ENCODE results near the gene TM9SF2. TPM values are rescaled to one million over a fixed set of nuclear protein-coding genes. Genes with fewer than 3 reads are reported as not detected.

Gene TM9SF2
- total RNA-seq, 2 donors from 2014 or later, result 49.8 to 63.6 TPM

DNA sequence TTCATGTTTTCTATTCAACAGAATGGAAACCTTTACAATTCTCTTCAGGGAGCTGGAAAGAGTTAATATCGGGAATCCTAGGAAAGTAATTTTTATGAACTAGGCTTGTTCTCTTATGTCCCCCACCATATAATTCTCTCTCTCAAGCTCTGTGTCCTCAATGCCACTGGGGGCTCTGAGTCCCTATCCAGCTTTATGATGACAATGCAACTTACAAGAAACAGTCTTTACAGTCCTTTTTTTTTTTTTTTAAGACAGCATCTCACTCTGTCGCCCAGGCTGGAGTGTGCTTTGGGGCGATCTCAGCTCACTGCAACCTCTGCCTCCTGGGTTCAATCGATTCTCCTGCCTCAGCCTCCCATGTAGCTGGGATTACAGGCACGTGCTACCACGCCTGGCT lies 31.2 kb upstream of the TM9SF2 start:
- no peak overlapping the region for H3K4me3 ChIP-seq
- 72 to 74% methylated on average over 6 of the region's 6 CpGs for WGBS, 2 donors
- no peak overlapping the region for H3K27ac ChIP-seq
- no peaks in the 10 kb centered on the region for H3K9me3 ChIP-seq
- peaks cover 14% of the 10 kb centered on the region for H3K4me1 ChIP-seq
- ATAC-seq (no peak), DNase-seq (no peak)
- no peak for TF ChIP-seq POLR2A (IDR thresholded peaks at IDR 0.05)
- TF ChIP-seq, protein P1, sequence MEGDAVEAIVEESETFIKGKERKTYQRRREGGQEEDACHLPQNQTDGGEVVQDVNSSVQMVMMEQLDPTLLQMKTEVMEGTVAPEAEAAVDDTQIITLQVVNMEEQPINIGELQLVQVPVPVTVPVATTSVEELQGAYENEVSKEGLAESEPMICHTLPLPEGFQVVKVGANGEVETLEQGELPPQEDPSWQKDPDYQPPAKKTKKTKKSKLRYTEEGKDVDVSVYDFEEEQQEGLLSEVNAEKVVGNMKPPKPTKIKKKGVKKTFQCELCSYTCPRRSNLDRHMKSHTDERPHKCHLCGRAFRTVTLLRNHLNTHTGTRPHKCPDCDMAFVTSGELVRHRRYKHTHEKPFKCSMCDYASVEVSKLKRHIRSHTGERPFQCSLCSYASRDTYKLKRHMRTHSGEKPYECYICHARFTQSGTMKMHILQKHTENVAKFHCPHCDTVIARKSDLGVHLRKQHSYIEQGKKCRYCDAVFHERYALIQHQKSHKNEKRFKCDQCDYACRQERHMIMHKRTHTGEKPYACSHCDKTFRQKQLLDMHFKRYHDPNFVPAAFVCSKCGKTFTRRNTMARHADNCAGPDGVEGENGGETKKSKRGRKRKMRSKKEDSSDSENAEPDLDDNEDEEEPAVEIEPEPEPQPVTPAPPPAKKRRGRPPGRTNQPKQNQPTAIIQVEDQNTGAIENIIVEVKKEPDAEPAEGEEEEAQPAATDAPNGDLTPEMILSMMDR (IDR thresholded peaks at IDR 0.05), result no peak
- H3K27me3 ChIP-seq, result no peaks in the 10 kb centered on the region
- no peaks in the 10 kb centered on the region for H3K36me3 ChIP-seq (replicated peaks in 1 of 2; ENCODE audit: insufficient read depth in 1 of 2, low read depth in 2 of 2)
- intact Hi-C loops (cut with DNase I), result no loop called here

- Histone ChIP-seq H3K4me1 (peaks cover 14% of the 10 kb centered on the region), H3K27me3 (no peaks in the 10 kb centered on the region), H3K4me3 (no peak overlapping the region), H3K36me3 (replicated peaks in 1 of 2; ENCODE audit: insufficient read depth in 1 of 2, low read depth in 2 of 2) (no peaks in the 10 kb centered on the region), H3K9me3 (no peaks in the 10 kb centered on the region), H3K27ac (no peak overlapping the region)
- TF ChIP-seq POLR2A (IDR thresholded peaks at IDR 0.05), result no peak
- TF ChIP-seq, protein P1 (IDR thresholded peaks at IDR 0.05), result no peak
- ATAC-seq, result no peak
- intact Hi-C loops (cut with DNase I), result no loop called here
- no peak for DNase-seq
- WGBS, 2 donors, result 54 to 58% methylated on average over 3 of the region's 3 CpGs
These were observed 29.8 kb upstream of the TM9SF2 start for GRCh38 chr13:99471221-99472121.

DNA sequence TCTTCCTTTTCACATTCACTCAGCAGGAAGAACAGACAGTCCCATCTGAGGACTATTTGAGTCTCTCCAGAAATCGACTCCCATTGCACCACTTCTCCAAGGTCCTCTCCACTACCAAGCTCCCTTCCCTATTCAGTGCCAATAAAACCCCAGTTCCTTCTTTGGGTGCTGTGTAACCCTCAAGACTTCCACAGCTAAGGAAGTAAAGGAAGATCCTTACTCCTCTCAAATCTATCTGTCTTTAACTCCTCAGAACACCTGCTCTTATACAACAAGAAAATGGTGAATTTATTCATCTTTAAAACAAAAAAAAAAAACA lies 29.2 kb upstream of the TM9SF2 start:
- H3K27ac ChIP-seq, result no peak overlapping the region
- no peak for TF ChIP-seq POLR2A (IDR thresholded peaks at IDR 0.05)
- TF ChIP-seq, protein P1 (IDR thresholded peaks at IDR 0.05), result no peak
- ATAC-seq (no peak), DNase-seq (no peak)
- no peaks in the 10 kb centered on the region for H3K27me3 ChIP-seq
- no peaks in the 10 kb centered on the region for H3K36me3 ChIP-seq (replicated peaks in 1 of 2; ENCODE audit: insufficient read depth in 1 of 2, low read depth in 2 of 2)
- no peaks in the 10 kb centered on the region for H3K9me3 ChIP-seq
- 62 to 67% methylated on average over 1 of the region's 1 CpG for WGBS, 2 donors
- H3K4me1 ChIP-seq, result peaks cover 12% of the 10 kb centered on the region
- intact Hi-C loops (cut with DNase I), result no loop called here
- H3K4me3 ChIP-seq, result no peak overlapping the region

- DNase-seq, result no peak
- 76 to 83% methylated on average over 9 of the region's 9 CpGs for WGBS, 2 donors
- Histone ChIP-seq H3K4me1 (no peaks in the 10 kb centered on the region), H3K4me3 (no peak overlapping the region), H3K27ac (no peak overlapping the region), H3K27me3 (no peaks in the 10 kb centered on the region), H3K36me3 (replicated peaks in 1 of 2; ENCODE audit: insufficient read depth in 1 of 2, low read depth in 2 of 2) (no peaks in the 10 kb centered on the region), H3K9me3 (no peaks in the 10 kb centered on the region)
- intact Hi-C loops (cut with DNase I), result no loop called here
- no peak for ATAC-seq
- TF ChIP-seq POLR2A (IDR thresholded peaks at IDR 0.05), result no peak
- TF ChIP-seq, protein P1 (IDR thresholded peaks at IDR 0.05), result no peak
These were observed 27.8 kb upstream of the TM9SF2 start for GRCh38 chr13:99473515-99473914.

GRCh38 chr13:99476648-99477047 lies 24.6 kb upstream of the TM9SF2 start:
- H3K9me3 ChIP-seq, result no peaks in the 10 kb centered on the region
- H3K4me3 ChIP-seq, result no peak overlapping the region
- DNase-seq (no peak), ATAC-seq (no peak)
- WGBS, 2 donors, result 39 to 45% methylated on average over 4 of the region's 5 CpGs
- no peaks in the 10 kb centered on the region for H3K36me3 ChIP-seq (replicated peaks in 1 of 2; ENCODE audit: insufficient read depth in 1 of 2, low read depth in 2 of 2)
- no peak overlapping the region for H3K27ac ChIP-seq
- intact Hi-C loops (cut with DNase I), result no loop called here
- no peaks in the 10 kb centered on the region for H3K4me1 ChIP-seq
- TF ChIP-seq, protein P1 (IDR thresholded peaks at IDR 0.05), result no peak
- H3K27me3 ChIP-seq, result no peaks in the 10 kb centered on the region
